ENCODE data around the gene GMPR.
"Not testable (repeated sequence)": the region's sequence is repeated elsewhere in the genome, so short reads cannot be mapped to it uniquely, and the experiment has no call there.

The GMPR gene

GRCh38 chr6:16226117-16227047 lies 12.0 kb upstream of the GMPR start:
- DNase-seq = not testable (repeated sequence)

- no peak for DNase-seq
These were observed 11.3 kb upstream of the GMPR start for GRCh38 chr6:16227048-16227562.

GRCh38 chr6:16227605-16228004 lies 10.8 kb upstream of the GMPR start:
- no peak for DNase-seq

GRCh38 chr6:16228043-16228442 lies 10.3 kb upstream of the GMPR start:
- DNase-seq = no peak

GRCh38 chr6:16228709-16229665 lies 9.4 kb upstream of the GMPR start:
- DNase-seq = no peak

- no peak for DNase-seq
These were observed 8.7 kb upstream of the GMPR start for GRCh38 chr6:16229700-16230099.

- DNase-seq = no peak
These were observed 7.4 kb upstream of the GMPR start for GRCh38 chr6:16230953-16231352.

GRCh38 chr6:16232086-16232485 lies 6.3 kb upstream of the GMPR start:
- no peak for DNase-seq

GRCh38 chr6:16236009-16236501 lies 2.3 kb upstream of the GMPR start:
- no peak for DNase-seq

GRCh38 chr6:16236631-16237199 lies 1.7 kb upstream of the GMPR start:
- DNase-seq = no peak

- no peak for DNase-seq
These were observed 1.1 kb upstream of the GMPR start for GRCh38 chr6:16237242-16237641.

- no peak for DNase-seq
These were observed 793 bp downstream of the GMPR start for GRCh38 chr6:16238963-16239797.

- DNase-seq = peak; percentile 12
These were observed 1.4 kb downstream of the GMPR start for GRCh38 chr6:16239798-16240123.

GRCh38 chr6:16240589-16241320 lies 2.4 kb downstream of the GMPR start:
- DNase-seq = no peak

GRCh38 chr6:16241321-16241689 lies 2.9 kb downstream of the GMPR start:
- no peak for DNase-seq

- DNase-seq = no peak
These were observed 4.7 kb downstream of the GMPR start for GRCh38 chr6:16243055-16243454.

GRCh38 chr6:16243664-16244063 lies 5.3 kb downstream of the GMPR start:
- no peak for DNase-seq

GRCh38 chr6:16244446-16244845 lies 6.1 kb downstream of the GMPR start:
- no peak for DNase-seq

GRCh38 chr6:16244869-16245451 lies 6.6 kb downstream of the GMPR start:
- no peak for DNase-seq

GRCh38 chr6:16248271-16248853 lies 10.0 kb downstream of the GMPR start:
- no peak for DNase-seq

GRCh38 chr6:16249971-16250370 lies 11.6 kb downstream of the GMPR start:
- no peak for DNase-seq

Measured in stimulated activated CD4-positive, alpha-beta T cell treated with anti-CD3 and anti-CD28 coated beads, Interleukin-1b, Interleukin-23, amount 100 ng/mL, for 48 hours (primary cell).